NCI-H345 treated with DMSO at 0.1 percent for 48 hours (cell line): ENCODE data around the gene DYNLT1.

ENCODE experiments used
- DNase-seq: peaks from one replicate; lab custom pipeline; 2025; ENCODE audit not compliant: unreplicated experiment; lab: John Stamatoyannopoulos, UW

The DYNLT1 gene

GRCh38 chr6:158603261-158604047, 41.1 kb downstream of the DYNLT1 start:
- no peak for DNase-seq

GRCh38 chr6:158599635-158600034, 44.9 kb downstream of the DYNLT1 start:
- DNase-seq: no peak

GRCh38 chr6:158597565-158597964, 47.0 kb downstream of the DYNLT1 start:
- no peak for DNase-seq

GRCh38 chr6:158596861-158597260, 47.7 kb downstream of the DYNLT1 start:
- no peak for DNase-seq

- no peak for DNase-seq
Observed at GRCh38 chr6:158595223-158595622, 49.3 kb downstream of the DYNLT1 start.

GRCh38 chr6:158593670-158594069, 50.9 kb downstream of the DYNLT1 start:
- no peak for DNase-seq

GRCh38 chr6:158591810-158592209, 52.7 kb downstream of the DYNLT1 start:
- DNase-seq: no peak

GRCh38 chr6:158591134-158591809, 53.3 kb downstream of the DYNLT1 start:
- no peak for DNase-seq

GRCh38 chr6:158589366-158589765, 55.2 kb downstream of the DYNLT1 start:
- no peak for DNase-seq

- DNase-seq: no peak
Observed at GRCh38 chr6:158586652-158587051, 57.9 kb downstream of the DYNLT1 start.
